H1 (cell line): ENCODE measurements around the gene TNNI2. TPM values are rescaled to one million over a fixed set of nuclear protein-coding genes. Genes with fewer than 3 reads are reported as not detected.

Source experiments
- CTCF ChIA-PET: fragments of 300-600 bp; sonication (Branson Sonifier 250); formaldehyde crosslinking; loops from one replicate; lab custom pipeline; 2021; ENCODE audit not compliant: partially characterized antibody; lab: Charles Lee
- POLR2A ChIA-PET: fragments of 300-600 bp; sonication (Branson Sonifier 250); formaldehyde crosslinking; loops from one replicate; lab custom pipeline; 2021; ENCODE audit warnings: inconsistent platforms; ENCODE audit not compliant: partially characterized antibody; lab: Charles Lee
- DNase-seq, 2 experiments: peaks; one replicate each; pipeline versions ENCODE4 v3.0.0 to v3.0.0-alpha.2; 2010 to 2022; ENCODE audit warnings: low spot score in 2 of 2, low read depth in 1 of 2, mixed read lengths in 1 of 2
- FAIRE-seq: peaks from 2 replicates; lab custom pipeline; 2011; peaks lifted over from hg19 to GRCh38; lab: Jason Lieb, UNC
- H2AFZ ChIP-seq: 2 replicates; pipeline ENCODE4 v1.8.1; 2012; ENCODE audit warnings: low read length, inconsistent platforms
- H2AK5ac ChIP-seq: 2 replicates; pipeline ENCODE4 v1.6.1; 2013; ENCODE audit warnings: low read depth, low read length
- H2BK120ac ChIP-seq: replicated peaks from 2 replicates; pipeline ENCODE3; 2013; ENCODE audit warnings: low read depth, low read length, inconsistent platforms
- H2BK12ac ChIP-seq: 2 replicates; pipeline ENCODE4 v1.6.1; 2013; ENCODE audit warnings: low read depth, low read length
- H2BK15ac ChIP-seq: 2 replicates; pipeline ENCODE4 v1.6.1; 2013; ENCODE audit warnings: low read length
- H2BK20ac ChIP-seq: 2 replicates; pipeline ENCODE4 v1.6.1; 2013; ENCODE audit warnings: low read length
- H2BK5ac ChIP-seq: 2 replicates; pipeline ENCODE4 v1.6.1; 2013; ENCODE audit warnings: low read depth, low read length
- H3K14ac ChIP-seq: 2 replicates; pipeline ENCODE4 v1.6.1; 2013; ENCODE audit warnings: inconsistent platforms; ENCODE audit not compliant: insufficient read length
- H3K18ac ChIP-seq: 2 replicates; pipeline ENCODE4 v1.6.1; 2013; ENCODE audit warnings: low read length; ENCODE audit errors: extremely low read depth
- H3K23ac ChIP-seq: 2 replicates; pipeline ENCODE4 v1.6.1; 2013; ENCODE audit warnings: inconsistent platforms; ENCODE audit not compliant: insufficient read length
- H3K23me2 ChIP-seq: 2 replicates; pipeline ENCODE4 v1.6.1; 2013; ENCODE audit warnings: low read depth, low read length
- H3K27ac ChIP-seq: 2 replicates; pipeline ENCODE4 v1.6.1; 2011; ENCODE audit warnings: low read depth, low read length, inconsistent platforms
- H3K27me3 ChIP-seq, 4 experiments: replicated peaks in 1 of 4; 1 replicate in 1 of 4; 2 replicates in 3 of 4; pipeline versions ENCODE4 v1.6.1 to v1.8.1; 2011 to 2013; ENCODE audit warnings: low read length in 3 of 4, mild to moderate bottlenecking in 3 of 4, inconsistent platforms in 2 of 4, mixed read lengths in 2 of 4, moderate library complexity in 1 of 4; ENCODE audit not compliant: control insufficient read depth in 3 of 4, insufficient read depth in 3 of 4; ENCODE audit errors: extremely low read depth in 1 of 4
- H3K36me3 ChIP-seq, 4 experiments: 2 replicates each; pipeline versions ENCODE4 v1.6.1 to v1.8.1; 2011 to 2013; ENCODE audit warnings: mild to moderate bottlenecking in 4 of 4, low read length in 3 of 4, moderate library complexity in 2 of 4, control low read depth in 1 of 4, inconsistent platforms in 1 of 4; ENCODE audit not compliant: insufficient read depth in 4 of 4, control insufficient read depth in 2 of 4
- H3K4ac ChIP-seq: replicated peaks from 2 replicates; pipeline ENCODE3; 2013; ENCODE audit warnings: low read length, low read depth, mixed read lengths, inconsistent platforms; ENCODE audit not compliant: insufficient read length
- H3K4me1 ChIP-seq, 4 experiments: replicated peaks in 1 of 4; 1 replicate in 1 of 4; 2 replicates in 3 of 4; pipeline versions ENCODE4 v1.6.1 to v1.8.1; 2011 to 2013; ENCODE audit warnings: low read length in 3 of 4, inconsistent platforms in 2 of 4, mixed read lengths in 1 of 4; ENCODE audit not compliant: insufficient read depth in 4 of 4, control insufficient read depth in 3 of 4
- H3K4me2 ChIP-seq, 2 experiments: 2 replicates each; pipeline versions ENCODE4 v1.6.1 to v1.8.1; 2011 to 2013; ENCODE audit warnings: low read depth in 2 of 2, low read length in 2 of 2, control low read depth in 1 of 2, inconsistent platforms in 1 of 2, mild to moderate bottlenecking in 1 of 2; ENCODE audit not compliant: insufficient read depth in 1 of 2
- H3K4me3 ChIP-seq, 4 experiments: fragments of 200-600, 300-600 bp in 1 of 4; sonication (generic), shearing (Covaris generic), sonication (Bioruptor Twin) in 1 of 4; 2 replicates each; pipeline versions ENCODE4 v1.5.1 to v1.8.1; 2011 to 2016; ENCODE audit warnings: low read length in 4 of 4, low read depth in 3 of 4, control low read depth in 2 of 4, inconsistent platforms in 2 of 4, mild to moderate bottlenecking in 2 of 4, mixed read lengths in 1 of 4, moderate library complexity in 1 of 4; ENCODE audit not compliant: insufficient read depth in 2 of 4; ENCODE audit errors: extremely low read depth in 1 of 4
- H3K56ac ChIP-seq: replicated peaks from 2 replicates; pipeline ENCODE3; 2013; ENCODE audit warnings: low read depth, mild to moderate bottlenecking, mixed read lengths, low read length, inconsistent platforms; ENCODE audit not compliant: insufficient read length
- H3K79me1 ChIP-seq: 2 replicates; pipeline ENCODE4 v1.6.1; 2013; ENCODE audit warnings: low read depth, low read length, control low read depth
- H3K79me2 ChIP-seq, 2 experiments: 2 replicates each; pipeline versions ENCODE4 v1.6.1 to v1.8.1; 2012 to 2013; ENCODE audit warnings: low read length in 2 of 2, mild to moderate bottlenecking in 2 of 2, inconsistent platforms in 1 of 2; ENCODE audit not compliant: insufficient read depth in 2 of 2, control insufficient read depth in 1 of 2
- H3K9ac ChIP-seq, 4 experiments: replicated peaks in 1 of 4; 1 replicate in 1 of 4; 2 replicates in 3 of 4; pipeline versions ENCODE4 v1.6.1 to v1.8.1; 2011 to 2013; ENCODE audit warnings: low read depth in 3 of 4, low read length in 3 of 4, control low read depth in 2 of 4, mild to moderate bottlenecking in 2 of 4, moderate library complexity in 2 of 4, inconsistent platforms in 1 of 4; ENCODE audit errors: extremely low read depth in 1 of 4
- H3K9me3 ChIP-seq, 2 experiments: 2 replicates each; pipeline versions ENCODE4 v1.6.1 to v1.8.1; 2012 to 2013; ENCODE audit warnings: mild to moderate bottlenecking in 2 of 2, moderate library complexity in 2 of 2, control low read depth in 1 of 2, inconsistent platforms in 1 of 2, low read depth in 1 of 2, low read length in 1 of 2, mixed read lengths in 1 of 2; ENCODE audit not compliant: insufficient read depth in 2 of 2
- H4K20me1 ChIP-seq, 2 experiments: replicated peaks in 1 of 2; 2 replicates each; pipeline versions ENCODE3 to v1.8.1; 2011 to 2013; ENCODE audit warnings: inconsistent platforms in 2 of 2, low read length in 2 of 2, mild to moderate bottlenecking in 1 of 2; ENCODE audit not compliant: insufficient read depth in 2 of 2, control insufficient read depth in 1 of 2
- H4K5ac ChIP-seq: 2 replicates; pipeline ENCODE4 v1.6.1; 2013; ENCODE audit warnings: low read length, low read depth, mixed read lengths, inconsistent platforms; ENCODE audit not compliant: insufficient read length
- H4K8ac ChIP-seq: 2 replicates; pipeline ENCODE4 v1.8.0; 2013; ENCODE audit warnings: mild to moderate bottlenecking, moderate library complexity, low read length, inconsistent platforms; ENCODE audit not compliant: insufficient read depth; ENCODE audit errors: extremely low read depth
- H4K91ac ChIP-seq: replicated peaks from 2 replicates; pipeline ENCODE3; 2013; ENCODE audit warnings: low read length, mixed read lengths, inconsistent platforms; ENCODE audit not compliant: insufficient read length
- CBX8 ChIP-seq: fragments of 300-800, 300-1000 bp; sonication (generic); IDR thresholded peaks from 2 replicates; pipeline ENCODE4 v1.7.1; 2016; ENCODE audit warnings: low read depth, low read length, borderline replicate concordance
- EZH2 ChIP-seq: fragments of 200-600 bp; sonication (generic); IDR thresholded peaks from 2 replicates; pipeline ENCODE4 v1.7.1; 2012; ENCODE audit warnings: low read depth, mild to moderate bottlenecking, moderate library complexity, low read length, inconsistent platforms; ENCODE audit not compliant: severe bottlenecking
- KDM1A ChIP-seq: fragments of 200-600, 300-600 bp; sonication (generic); IDR thresholded peaks from 2 replicates; pipeline ENCODE4 v1.7.1; 2016; ENCODE audit warnings: mild to moderate bottlenecking, low read length, borderline replicate concordance
- TAF1 ChIP-seq: IDR thresholded peaks from 2 replicates; pipeline ENCODE4 v1.6.1; 2011; ENCODE audit warnings: mild to moderate bottlenecking, low read depth, low read length
- TCF12 ChIP-seq: IDR thresholded peaks from 2 replicates; pipeline ENCODE4 v1.6.1; 2011; ENCODE audit warnings: low read depth, mild to moderate bottlenecking, low read length
- TEAD4 ChIP-seq: IDR thresholded peaks from 2 replicates; pipeline ENCODE4 v1.6.1; 2012; ENCODE audit warnings: low read depth, low read length, inconsistent platforms, mixed read lengths
- ZNF274 ChIP-seq: IDR thresholded peaks from 2 replicates; pipeline ENCODE4 v1.7.0; 2012; ENCODE audit warnings: low read length, borderline replicate concordance; ENCODE audit errors: extremely low read depth
- WGBS, 2 experiments: shearing (Covaris generic) in 1 of 2; methylation state at CpG; one replicate each; pipeline versions ENCODE4 v1.1.6 to v1.1.7; 2013 to 2015; ENCODE audit warnings: low lambda C conversion rate in 2 of 2, mixed read lengths in 2 of 2, inconsistent platforms in 1 of 2, low coverage in 1 of 2, missing lambda C conversion rate in 1 of 2; ENCODE audit not compliant: insufficient replicate concordance in 2 of 2, insufficient coverage in 1 of 2, insufficient read length in 1 of 2; ENCODE audit errors: extremely low coverage in 1 of 2, missing lambda C conversion rate in 1 of 2; 5-methylcytosine and 5-hydroxymethylcytosine counted together
- polyA plus RNA-seq, 7 experiments: library from polyadenylated mRNA; depleted of rRNA in 3 of 7; stranded (reverse) in 5 of 7; unstranded in 2 of 7; fragments of >200 nt in 5 of 7; fragments of 200-250 nt in 2 of 7; gene quantifications; 1 replicate in 5 of 7; 2 replicates in 1 of 7; 4 replicates in 1 of 7; pipeline versions ENCODE4 v1.2.1 to v1.2.3, GENCODE V29; 2011 to 2013; ENCODE audit warnings: missing spikeins in 2 of 7, mixed read lengths in 2 of 7
- total RNA-seq: library from RNA; stranded (reverse); fragmentation: NEBNext Ultra II Directional; extraction: Animal tissue kit (Norgen Biotek cat#: 25700); gene quantifications from 2 replicates; pipeline ENCODE4 v1.2.1, GENCODE V29; 2021
- TF ChIP-seq, protein P1 (sequence below), 3 experiments: IDR thresholded peaks; 1 replicate in 2 of 3; 2 replicates in 1 of 3; pipeline versions ENCODE4 v1.5.1 to v1.6.1; 2011; ENCODE audit warnings: low read length in 3 of 3, mild to moderate bottlenecking in 3 of 3, inconsistent platforms in 2 of 3, low read depth in 1 of 3, moderate library complexity in 1 of 3; ENCODE audit not compliant: insufficient read depth in 1 of 3; ENCODE audit errors: control extremely low read depth in 1 of 3

TNNI2 gene
- total and polyA plus RNA-seq, 2 of the 8 experiments (the other 6 are each of a cell fraction or from before 2014, with no cell fraction given) = not detected

DNA sequence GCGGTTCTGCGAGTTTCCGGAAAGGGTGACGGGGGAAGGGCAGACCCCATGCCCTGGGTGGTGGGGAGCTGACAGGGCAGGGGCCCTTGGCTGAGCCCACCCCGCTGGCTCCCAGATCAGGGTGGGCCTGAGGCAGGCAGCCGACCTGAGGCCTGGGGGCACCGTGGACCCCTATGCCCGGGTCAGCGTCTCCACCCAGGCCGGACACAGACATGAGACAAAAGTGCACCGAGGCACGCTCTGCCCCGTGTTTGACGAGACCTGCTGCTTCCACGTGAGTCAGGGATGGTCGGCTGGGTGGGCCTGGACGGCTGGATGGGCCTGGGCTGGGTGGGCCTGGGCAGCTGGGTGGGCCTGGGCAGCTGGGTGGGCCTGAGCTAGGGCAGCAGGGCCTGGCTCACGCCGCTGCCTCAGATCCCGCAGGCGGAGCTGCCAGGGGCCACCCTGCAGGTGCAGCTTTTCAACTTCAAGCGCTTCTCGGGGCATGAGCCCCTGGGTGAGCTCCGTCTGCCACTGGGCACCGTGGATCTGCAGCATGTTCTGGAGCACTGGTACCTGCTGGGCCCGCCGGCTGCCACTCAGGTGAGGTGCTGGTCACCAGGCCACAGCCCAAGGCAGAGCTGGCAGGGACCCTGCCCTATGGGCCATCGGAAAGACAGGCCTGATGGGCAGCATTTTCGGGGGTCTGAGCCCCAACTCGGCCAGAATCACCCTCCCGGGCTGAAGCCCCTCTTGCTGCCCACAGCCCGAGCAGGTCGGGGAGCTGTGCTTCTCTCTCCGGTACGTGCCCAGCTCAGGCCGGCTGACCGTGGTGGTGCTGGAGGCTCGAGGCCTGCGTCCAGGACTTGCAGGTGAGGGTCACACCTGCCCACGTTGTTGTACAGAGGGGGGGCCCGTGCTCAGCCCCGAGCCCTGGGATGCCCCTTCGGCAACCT is 2.5 kb upstream of the TNNI2 start:
- H3K9ac ChIP-seq = no peak overlapping the region
- H4K5ac ChIP-seq = no peak overlapping the region
- H3K27me3 ChIP-seq = peaks cover 0 to 3% (median 0%) of the 10 kb centered on the region in 4 experiments; a peak in 3 of 7 replicates
- no peaks in the 10 kb centered on the region for H3K79me2 ChIP-seq
- no peaks in the 10 kb centered on the region for H3K79me1 ChIP-seq
- H3K36me3 ChIP-seq = no peaks in the 10 kb centered on the region
- no peak overlapping the region for H3K18ac ChIP-seq
- H2BK12ac ChIP-seq = no peak overlapping the region
- no peak overlapping the region for H2BK120ac ChIP-seq
- no peak overlapping the region for H3K4me2 ChIP-seq
- H2BK20ac ChIP-seq = no peak overlapping the region
- no peak overlapping the region for H2AFZ ChIP-seq
- no peak for DNase-seq
- no peak overlapping the region for H3K27ac ChIP-seq
- H3K23ac ChIP-seq = no peak overlapping the region
- H4K20me1 ChIP-seq = no peaks in the 10 kb centered on the region
- no peak overlapping the region for H2BK5ac ChIP-seq
- no peak overlapping the region for H2BK15ac ChIP-seq
- peak overlapping the region; percentile 75; the same call in 1 of the 2 replicates for H4K8ac ChIP-seq
- FAIRE-seq = no peak
- no peak overlapping the region for H3K14ac ChIP-seq
- H2AK5ac ChIP-seq = no peak overlapping the region
- POLR2A ChIA-PET = interaction anchor here (0.8 kb wide), 1 partner anchor 106 kb away, joined by 4 read pairs; no protein-coding TSS in a partner anchor
- no peak overlapping the region for H4K91ac ChIP-seq
- CTCF ChIA-PET = interaction anchor here (0.7 to 15.8 kb wide), 25 partner anchors 8 to 330 kb away, joined by 3 to 439 read pairs (median 3); partner anchors contain the start of gene LSP1
- H3K23me2 ChIP-seq = no peaks in the 10 kb centered on the region
- H3K4me3 ChIP-seq = no peak overlapping the region
- TF ChIP-seq TAF1 = no peak
- TF ChIP-seq CBX8 = no peak
- no peak for TF ChIP-seq TCF12
- no peak for TF ChIP-seq ZNF274
- TF ChIP-seq, protein P1, sequence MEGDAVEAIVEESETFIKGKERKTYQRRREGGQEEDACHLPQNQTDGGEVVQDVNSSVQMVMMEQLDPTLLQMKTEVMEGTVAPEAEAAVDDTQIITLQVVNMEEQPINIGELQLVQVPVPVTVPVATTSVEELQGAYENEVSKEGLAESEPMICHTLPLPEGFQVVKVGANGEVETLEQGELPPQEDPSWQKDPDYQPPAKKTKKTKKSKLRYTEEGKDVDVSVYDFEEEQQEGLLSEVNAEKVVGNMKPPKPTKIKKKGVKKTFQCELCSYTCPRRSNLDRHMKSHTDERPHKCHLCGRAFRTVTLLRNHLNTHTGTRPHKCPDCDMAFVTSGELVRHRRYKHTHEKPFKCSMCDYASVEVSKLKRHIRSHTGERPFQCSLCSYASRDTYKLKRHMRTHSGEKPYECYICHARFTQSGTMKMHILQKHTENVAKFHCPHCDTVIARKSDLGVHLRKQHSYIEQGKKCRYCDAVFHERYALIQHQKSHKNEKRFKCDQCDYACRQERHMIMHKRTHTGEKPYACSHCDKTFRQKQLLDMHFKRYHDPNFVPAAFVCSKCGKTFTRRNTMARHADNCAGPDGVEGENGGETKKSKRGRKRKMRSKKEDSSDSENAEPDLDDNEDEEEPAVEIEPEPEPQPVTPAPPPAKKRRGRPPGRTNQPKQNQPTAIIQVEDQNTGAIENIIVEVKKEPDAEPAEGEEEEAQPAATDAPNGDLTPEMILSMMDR (IDR thresholded peaks at IDR 0.05; ENCODE audit: control extremely low read depth in 1 of 3, insufficient read depth in 1 of 3, low read depth in 1 of 3, low read length in 3 of 3) = no peak
- no peak for TF ChIP-seq EZH2
- no peak for TF ChIP-seq KDM1A
- no peak for TF ChIP-seq TEAD4
- peaks cover 0 to 4% (median 2%) of the 10 kb centered on the region in 4 experiments; a peak in 4 of 7 replicates for H3K4me1 ChIP-seq
- 92% methylated on average over 25 of the region's 43 CpGs; no CpG with 5 or more reads in 1 of the 2 experiments for WGBS, 2 experiments
- H3K56ac ChIP-seq = no peak overlapping the region
- H3K4ac ChIP-seq = no peak overlapping the region
- H3K9me3 ChIP-seq = no peaks in the 10 kb centered on the region
